HepG2 (cell line): Measurements from ENCODE around the gene BAHCC1. TPM values are rescaled to one million over a fixed set of nuclear protein-coding genes. Genes with fewer than 3 reads are reported as not detected.

Source experiments
- BORCS8-MEF2B ChIP-seq: sonication (generic); formaldehyde crosslinking; IDR thresholded peaks from 2 replicates; pipeline ENCODE4 v1.8.0; 2022; ENCODE audit warnings: mild to moderate bottlenecking, missing genetic modification reagents
- ETV5 ChIP-seq: IDR thresholded peaks from 2 replicates; pipeline ENCODE4 v1.6.1; 2018; ENCODE audit warnings: missing biosample characterization, missing genetic modification reagents, inconsistent platforms, borderline replicate concordance
- MEIS2 ChIP-seq: sonication (generic); formaldehyde crosslinking; IDR thresholded peaks from 2 replicates; pipeline ENCODE4 v1.9.0; 2021; ENCODE audit warnings: mild to moderate bottlenecking, missing genetic modification reagents
- SIX1 ChIP-seq: sonication (generic); formaldehyde crosslinking; IDR thresholded peaks from 2 replicates; pipeline ENCODE4 v1.4.0; 2020; ENCODE audit warnings: missing genetic modification reagents, borderline replicate concordance
- ZFY ChIP-seq: sonication (generic); formaldehyde crosslinking; IDR thresholded peaks from 2 replicates; pipeline ENCODE4 v1.4.0; 2020; ENCODE audit warnings: missing genetic modification reagents
- ZNF441 ChIP-seq: sonication (generic); formaldehyde crosslinking; IDR thresholded peaks from 2 replicates; pipeline ENCODE4 v1.7.0; 2021; ENCODE audit warnings: missing genetic modification reagents, borderline replicate concordance
- ZNF572 ChIP-seq: sonication (generic); formaldehyde crosslinking; IDR thresholded peaks from 2 replicates; pipeline ENCODE4 v1.5.1; 2020; ENCODE audit warnings: mild to moderate bottlenecking, missing genetic modification reagents
- ZNF782 ChIP-seq: sonication (generic); formaldehyde crosslinking; IDR thresholded peaks from 2 replicates; pipeline ENCODE4 v1.4.0; 2020; ENCODE audit warnings: missing genetic modification reagents, mild to moderate bottlenecking, borderline replicate concordance
- polyA plus RNA-seq, 8 experiments: library from polyadenylated mRNA; depleted of rRNA in 3 of 8; stranded (reverse) in 7 of 8; unstranded in 1 of 8; fragments of >200 nt; fragmentation: Illumina TruSeq in 4 of 8; extraction: Trizol in 4 of 8; gene quantifications; 2 replicates each; pipeline versions ENCODE4 v1.2.1 to v1.2.3, GENCODE V29; 2011 to 2016; ENCODE audit warnings: low read depth in 4 of 8, missing spikeins in 1 of 8, mixed read lengths in 1 of 8; ENCODE audit not compliant: insufficient read depth in 1 of 8
- total RNA-seq, 5 experiments: library from RNA; depleted of rRNA; stranded (reverse); fragments of >200 nt; fragmentation: Illumina TruSeq; extraction: Trizol; gene quantifications; 2 replicates each; pipeline ENCODE4 v1.2.3, GENCODE V29; 2016; ENCODE audit warnings: low read depth in 1 of 5
- TF ChIP-seq, protein P1 (sequence below): sonication (generic); formaldehyde crosslinking; IDR thresholded peaks from 2 replicates; pipeline ENCODE4 v1.4.0; 2020; ENCODE audit warnings: missing genetic modification reagents, mild to moderate bottlenecking, borderline replicate concordance
- TF ChIP-seq, protein P2 (sequence below): sonication (generic); formaldehyde crosslinking; IDR thresholded peaks from 2 replicates; pipeline ENCODE4 v1.4.0; 2020; ENCODE audit warnings: missing genetic modification reagents
- TF ChIP-seq, protein P3 (sequence below): sonication (generic); formaldehyde crosslinking; conservative IDR thresholded peaks from 2 replicates; pipeline ENCODE4 v1.4.0; 2020; ENCODE audit warnings: missing genetic modification reagents

The BAHCC1 gene
- total and polyA plus RNA-seq, 2 of the 13 experiments (the other 11 are each of a cell fraction or from before 2014, with no cell fraction given) = 1.4 to 1.7 TPM

DNA sequence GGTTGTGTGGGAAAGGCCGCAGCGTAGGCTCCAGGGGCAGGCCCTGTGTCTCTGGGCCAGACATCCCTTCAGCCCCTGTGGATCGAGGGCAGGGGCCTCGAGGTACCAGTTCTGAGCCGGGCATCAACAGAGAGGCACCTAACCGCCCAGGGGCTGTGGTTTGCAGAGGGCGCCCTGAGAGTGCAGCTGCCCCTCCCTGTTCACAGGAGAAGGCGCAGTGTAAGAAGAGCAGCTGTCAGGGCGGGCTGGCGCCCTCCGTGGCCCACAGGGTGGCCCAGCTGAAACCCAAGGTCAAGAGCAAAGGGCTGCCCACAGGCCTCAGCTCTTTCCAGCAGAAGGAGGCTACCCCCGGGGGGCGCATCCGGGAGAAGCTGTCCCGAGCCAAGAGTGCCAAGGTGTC, 60.8 kb downstream of the BAHCC1 start (continued):
- TF ChIP-seq, protein P1, sequence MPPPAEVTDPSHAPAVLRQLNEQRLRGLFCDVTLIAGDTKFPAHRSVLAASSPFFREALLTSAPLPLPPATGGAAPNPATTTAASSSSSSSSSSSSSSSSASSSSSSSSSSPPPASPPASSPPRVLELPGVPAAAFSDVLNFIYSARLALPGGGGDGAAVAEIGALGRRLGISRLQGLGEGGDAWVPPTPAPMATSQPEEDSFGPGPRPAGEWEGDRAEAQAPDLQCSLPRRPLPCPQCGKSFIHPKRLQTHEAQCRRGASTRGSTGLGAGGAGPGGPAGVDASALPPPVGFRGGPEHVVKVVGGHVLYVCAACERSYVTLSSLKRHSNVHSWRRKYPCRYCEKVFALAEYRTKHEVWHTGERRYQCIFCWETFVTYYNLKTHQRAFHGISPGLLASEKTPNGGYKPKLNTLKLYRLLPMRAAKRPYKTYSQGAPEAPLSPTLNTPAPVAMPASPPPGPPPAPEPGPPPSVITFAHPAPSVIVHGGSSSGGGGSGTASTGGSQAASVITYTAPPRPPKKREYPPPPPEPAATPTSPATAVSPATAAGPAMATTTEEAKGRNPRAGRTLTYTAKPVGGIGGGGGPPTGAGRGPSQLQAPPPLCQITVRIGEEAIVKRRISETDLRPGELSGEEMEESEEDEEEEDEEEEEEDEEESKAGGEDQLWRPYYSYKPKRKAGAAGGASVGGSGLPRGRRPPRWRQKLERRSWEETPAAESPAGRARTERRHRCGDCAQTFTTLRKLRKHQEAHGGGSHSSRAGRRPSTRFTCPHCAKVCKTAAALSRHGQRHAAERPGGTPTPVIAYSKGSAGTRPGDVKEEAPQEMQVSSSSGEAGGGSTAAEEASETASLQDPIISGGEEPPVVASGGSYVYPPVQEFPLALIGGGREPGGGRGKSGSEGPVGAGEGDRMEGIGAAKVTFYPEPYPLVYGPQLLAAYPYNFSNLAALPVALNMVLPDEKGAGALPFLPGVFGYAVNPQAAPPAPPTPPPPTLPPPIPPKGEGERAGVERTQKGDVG = 0 out of 2 replicates have a peak, but pooled peaks have one; percentile 9
- TF ChIP-seq ETV5 (CRISPR knock-in tag) = no peak
- 0 out of 2 replicates have a peak, but pooled peaks have one; percentile 49 for TF ChIP-seq BORCS8-MEF2B (CRISPR knock-in tag)
- TF ChIP-seq, protein P2, sequence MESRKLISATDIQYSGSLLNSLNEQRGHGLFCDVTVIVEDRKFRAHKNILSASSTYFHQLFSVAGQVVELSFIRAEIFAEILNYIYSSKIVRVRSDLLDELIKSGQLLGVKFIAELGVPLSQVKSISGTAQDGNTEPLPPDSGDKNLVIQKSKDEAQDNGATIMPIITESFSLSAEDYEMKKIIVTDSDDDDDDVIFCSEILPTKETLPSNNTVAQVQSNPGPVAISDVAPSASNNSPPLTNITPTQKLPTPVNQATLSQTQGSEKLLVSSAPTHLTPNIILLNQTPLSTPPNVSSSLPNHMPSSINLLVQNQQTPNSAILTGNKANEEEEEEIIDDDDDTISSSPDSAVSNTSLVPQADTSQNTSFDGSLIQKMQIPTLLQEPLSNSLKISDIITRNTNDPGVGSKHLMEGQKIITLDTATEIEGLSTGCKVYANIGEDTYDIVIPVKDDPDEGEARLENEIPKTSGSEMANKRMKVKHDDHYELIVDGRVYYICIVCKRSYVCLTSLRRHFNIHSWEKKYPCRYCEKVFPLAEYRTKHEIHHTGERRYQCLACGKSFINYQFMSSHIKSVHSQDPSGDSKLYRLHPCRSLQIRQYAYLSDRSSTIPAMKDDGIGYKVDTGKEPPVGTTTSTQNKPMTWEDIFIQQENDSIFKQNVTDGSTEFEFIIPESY (CRISPR knock-in tag) = peak; percentile 84
- TF ChIP-seq ZNF441 = no peak
- no peak for TF ChIP-seq MEIS2 (CRISPR knock-in tag)
- TF ChIP-seq SIX1 (CRISPR knock-in tag) = no peak
- no peak for TF ChIP-seq ZNF782 (CRISPR knock-in tag)
- TF ChIP-seq, protein P3, sequence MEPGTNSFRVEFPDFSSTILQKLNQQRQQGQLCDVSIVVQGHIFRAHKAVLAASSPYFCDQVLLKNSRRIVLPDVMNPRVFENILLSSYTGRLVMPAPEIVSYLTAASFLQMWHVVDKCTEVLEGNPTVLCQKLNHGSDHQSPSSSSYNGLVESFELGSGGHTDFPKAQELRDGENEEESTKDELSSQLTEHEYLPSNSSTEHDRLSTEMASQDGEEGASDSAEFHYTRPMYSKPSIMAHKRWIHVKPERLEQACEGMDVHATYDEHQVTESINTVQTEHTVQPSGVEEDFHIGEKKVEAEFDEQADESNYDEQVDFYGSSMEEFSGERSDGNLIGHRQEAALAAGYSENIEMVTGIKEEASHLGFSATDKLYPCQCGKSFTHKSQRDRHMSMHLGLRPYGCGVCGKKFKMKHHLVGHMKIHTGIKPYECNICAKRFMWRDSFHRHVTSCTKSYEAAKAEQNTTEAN (CRISPR knock-in tag) = no peak
- no peak for TF ChIP-seq ZFY (CRISPR knock-in tag)
- no peak for TF ChIP-seq ZNF572 (CRISPR knock-in tag)
- TF ChIP-seq, all 625 proteins: peak for 6
